Measurements from ENCODE around the gene SST.

SST gene

DNA sequence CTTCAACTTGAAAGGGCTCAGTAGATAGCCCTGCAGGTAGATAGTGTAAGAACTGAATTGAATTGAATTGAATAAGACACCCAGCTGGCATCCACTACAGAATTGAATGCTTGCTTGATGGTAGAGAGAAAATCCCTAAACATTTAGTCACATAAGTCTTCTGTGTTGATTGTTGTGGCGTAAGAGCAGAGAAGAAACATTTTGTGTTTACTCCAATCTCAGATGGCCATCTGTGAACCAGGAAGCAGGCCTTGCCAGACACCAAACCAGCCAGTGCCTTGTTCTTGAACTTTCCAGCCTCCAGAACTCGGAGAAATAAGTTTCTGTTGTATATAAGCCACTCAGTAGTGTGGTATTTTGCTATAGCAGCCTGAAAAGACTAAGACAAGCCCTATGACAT lies 43.6 kb downstream of the SST start:
- Mint-ChIP-seq H3K27ac (no peak overlapping the region), H3K4me1 (ENCODE audit: low read depth) (no peaks in the 10 kb centered on the region), H3K27me3 (peaks cover 5% of the 10 kb centered on the region), H3K4me3 (no peak overlapping the region), H3K9me3 (ENCODE audit: low read depth) (no peaks in the 10 kb centered on the region), H3K36me3 (no peaks in the 10 kb centered on the region)

DNA sequence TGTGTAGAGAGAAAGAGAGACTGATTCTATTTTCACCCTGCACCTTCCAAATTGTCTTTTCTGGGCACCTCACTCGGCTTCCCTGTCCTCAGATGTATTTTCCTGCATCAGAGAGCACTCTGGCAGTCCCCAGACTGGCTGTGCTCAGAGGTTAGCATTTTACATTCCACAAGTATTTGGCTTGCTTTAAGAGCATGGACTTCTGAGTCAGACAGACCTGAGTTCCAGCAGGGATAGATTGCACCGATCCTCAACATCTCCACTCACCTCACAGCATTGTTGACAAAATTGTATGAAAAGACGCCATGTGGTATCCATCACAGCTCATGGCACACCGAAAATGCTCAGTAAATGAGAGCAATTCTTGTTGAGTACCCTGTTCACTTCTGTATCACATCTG lies 45.6 kb downstream of the SST start:
- no peaks in the 10 kb centered on the region for H3K4me1 Mint-ChIP-seq (ENCODE audit: low read depth)
- H3K27ac Mint-ChIP-seq, result no peak overlapping the region
- H3K36me3 Mint-ChIP-seq, result no peaks in the 10 kb centered on the region
- H3K27me3 Mint-ChIP-seq, result peaks cover 5% of the 10 kb centered on the region
- H3K9me3 Mint-ChIP-seq (ENCODE audit: low read depth), result no peaks in the 10 kb centered on the region
- H3K4me3 Mint-ChIP-seq, result no peak overlapping the region

DNA sequence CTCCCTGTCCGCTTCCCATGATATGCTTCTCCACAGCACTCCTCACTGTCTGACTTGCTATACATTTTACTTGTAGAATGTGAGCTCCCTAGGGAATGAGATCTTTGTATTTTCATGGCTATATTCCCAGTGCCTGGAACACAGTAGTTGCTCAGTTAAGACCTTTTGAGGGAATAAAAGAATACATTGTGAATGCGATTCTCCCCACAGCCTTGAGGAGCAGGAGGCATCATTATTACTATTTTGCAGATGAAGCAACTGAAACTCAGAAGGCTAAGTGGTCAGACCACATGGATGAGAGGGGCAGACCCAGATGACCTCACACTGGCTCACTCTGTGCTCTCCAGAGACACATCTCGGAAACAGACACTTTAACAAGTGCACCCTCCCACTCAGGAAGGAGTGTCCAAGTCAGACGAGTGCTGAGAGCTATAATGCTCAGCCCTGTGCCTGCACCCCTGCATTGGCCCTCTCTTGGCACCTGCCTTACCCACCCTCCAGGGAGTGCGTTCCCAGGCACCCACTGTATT lies 46.8 kb downstream of the SST start:
- Mint-ChIP-seq H3K4me3 (no peak overlapping the region), H3K9me3 (ENCODE audit: low read depth) (no peaks in the 10 kb centered on the region), H3K36me3 (no peaks in the 10 kb centered on the region), H3K27ac (no peak overlapping the region), H3K4me1 (ENCODE audit: low read depth) (no peaks in the 10 kb centered on the region), H3K27me3 (peaks cover 5% of the 10 kb centered on the region)

DNA sequence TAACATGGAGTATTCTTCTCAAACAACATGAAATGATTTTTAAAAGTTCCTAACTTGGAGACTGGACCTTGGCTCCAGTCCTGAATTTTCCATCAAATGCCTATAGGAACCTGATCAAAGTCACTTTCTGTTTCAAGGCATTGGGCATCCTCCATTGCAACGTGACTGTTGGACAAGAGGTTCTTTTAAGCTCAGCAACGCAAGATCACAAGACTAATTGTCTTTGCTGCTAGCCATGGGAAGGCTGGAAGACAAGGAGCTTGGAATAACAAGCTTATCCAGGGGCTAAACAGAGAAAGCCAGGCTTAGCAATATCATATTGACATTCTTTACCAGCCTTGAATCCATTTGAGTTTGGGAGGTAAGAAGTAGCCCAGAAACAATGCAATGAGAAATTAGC lies 48.3 kb downstream of the SST start:
- no peak overlapping the region for H3K27ac Mint-ChIP-seq
- no peaks in the 10 kb centered on the region for H3K36me3 Mint-ChIP-seq
- H3K4me3 Mint-ChIP-seq, result no peak overlapping the region
- H3K4me1 Mint-ChIP-seq (ENCODE audit: low read depth), result no peaks in the 10 kb centered on the region
- H3K9me3 Mint-ChIP-seq (ENCODE audit: low read depth), result no peaks in the 10 kb centered on the region
- H3K27me3 Mint-ChIP-seq, result peaks cover 5% of the 10 kb centered on the region

DNA sequence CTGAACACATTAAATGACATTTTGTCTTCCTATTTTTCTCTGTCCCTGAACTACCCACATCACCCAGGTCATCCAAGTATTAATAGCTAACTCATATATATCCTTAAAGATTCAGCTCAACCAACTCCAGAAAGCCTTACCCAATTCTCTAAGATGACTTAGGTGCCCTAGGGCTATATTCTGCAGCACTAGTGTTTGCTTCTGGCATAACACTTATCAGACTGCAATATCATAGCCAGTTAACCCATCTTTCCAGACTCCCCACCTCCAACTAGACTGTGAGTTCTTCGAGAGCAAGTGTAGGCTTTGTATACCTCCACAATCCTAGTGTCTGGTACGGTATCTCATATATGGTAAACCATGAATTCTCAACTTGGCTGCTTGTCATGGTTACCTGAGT lies 50.7 kb downstream of the SST start:
- Mint-ChIP-seq H3K27ac (no peak overlapping the region), H3K4me1 (ENCODE audit: low read depth) (peaks cover 5% of the 10 kb centered on the region), H3K27me3 (peaks cover 3% of the 10 kb centered on the region)

More for the DNA sequence above, 50.7 kb downstream of the SST start:
- no peak overlapping the region for H3K4me3 Mint-ChIP-seq
- no peaks in the 10 kb centered on the region for H3K36me3 Mint-ChIP-seq
- H3K9me3 Mint-ChIP-seq (ENCODE audit: low read depth), result no peaks in the 10 kb centered on the region
